ENCODE data around the gene ZNF189.
A peak's percentile ranks its signal among the peaks of the same experiment; 100 is the strongest.
"Not testable (repeated sequence)": the region's sequence is repeated elsewhere in the genome, so short reads cannot be mapped to it uniquely, and the experiment has no call there.

The ZNF189 gene

DNA sequence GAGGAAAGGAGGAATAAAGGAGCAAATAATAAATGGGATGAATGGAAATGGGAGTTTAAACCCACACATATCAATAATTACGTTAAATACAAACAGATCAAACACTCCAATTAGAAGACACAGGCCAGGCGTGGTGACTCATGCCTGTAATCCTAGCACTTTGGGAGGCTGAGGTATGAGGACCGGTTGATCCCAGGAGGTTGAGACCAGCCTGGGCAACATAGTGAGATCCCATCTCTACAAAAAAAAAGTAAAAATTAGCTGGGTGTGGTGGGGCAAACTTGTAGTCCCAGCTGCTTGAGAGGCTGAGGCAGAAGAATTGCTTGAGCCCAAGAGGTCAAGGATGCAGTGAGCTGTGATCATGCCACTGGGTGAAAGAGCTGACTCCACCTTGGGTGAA, 17.5 kb upstream of the ZNF189 start:
- TF ChIP-seq, protein P1, sequence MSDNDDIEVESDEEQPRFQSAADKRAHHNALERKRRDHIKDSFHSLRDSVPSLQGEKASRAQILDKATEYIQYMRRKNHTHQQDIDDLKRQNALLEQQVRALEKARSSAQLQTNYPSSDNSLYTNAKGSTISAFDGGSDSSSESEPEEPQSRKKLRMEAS (IDR thresholded peaks at IDR 0.05; ENCODE audit: low read depth, low read length): no peak
- TF ChIP-seq, protein P2, sequence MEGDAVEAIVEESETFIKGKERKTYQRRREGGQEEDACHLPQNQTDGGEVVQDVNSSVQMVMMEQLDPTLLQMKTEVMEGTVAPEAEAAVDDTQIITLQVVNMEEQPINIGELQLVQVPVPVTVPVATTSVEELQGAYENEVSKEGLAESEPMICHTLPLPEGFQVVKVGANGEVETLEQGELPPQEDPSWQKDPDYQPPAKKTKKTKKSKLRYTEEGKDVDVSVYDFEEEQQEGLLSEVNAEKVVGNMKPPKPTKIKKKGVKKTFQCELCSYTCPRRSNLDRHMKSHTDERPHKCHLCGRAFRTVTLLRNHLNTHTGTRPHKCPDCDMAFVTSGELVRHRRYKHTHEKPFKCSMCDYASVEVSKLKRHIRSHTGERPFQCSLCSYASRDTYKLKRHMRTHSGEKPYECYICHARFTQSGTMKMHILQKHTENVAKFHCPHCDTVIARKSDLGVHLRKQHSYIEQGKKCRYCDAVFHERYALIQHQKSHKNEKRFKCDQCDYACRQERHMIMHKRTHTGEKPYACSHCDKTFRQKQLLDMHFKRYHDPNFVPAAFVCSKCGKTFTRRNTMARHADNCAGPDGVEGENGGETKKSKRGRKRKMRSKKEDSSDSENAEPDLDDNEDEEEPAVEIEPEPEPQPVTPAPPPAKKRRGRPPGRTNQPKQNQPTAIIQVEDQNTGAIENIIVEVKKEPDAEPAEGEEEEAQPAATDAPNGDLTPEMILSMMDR (IDR thresholded peaks at IDR 0.05; ENCODE audit: low read depth, low read length): no peak
- TF ChIP-seq POLR2A (IDR thresholded peaks at IDR 0.05; ENCODE audit: extremely low read depth, insufficient read length) (no peak), MYC (IDR thresholded peaks at IDR 0.05; ENCODE audit: low read depth, low read length) (no peak)
- no peak overlapping the region for H3K4me3 ChIP-seq (ENCODE audit: low read depth, low read length)
- no peak for DNase-seq (ENCODE audit: low read depth)

DNA sequence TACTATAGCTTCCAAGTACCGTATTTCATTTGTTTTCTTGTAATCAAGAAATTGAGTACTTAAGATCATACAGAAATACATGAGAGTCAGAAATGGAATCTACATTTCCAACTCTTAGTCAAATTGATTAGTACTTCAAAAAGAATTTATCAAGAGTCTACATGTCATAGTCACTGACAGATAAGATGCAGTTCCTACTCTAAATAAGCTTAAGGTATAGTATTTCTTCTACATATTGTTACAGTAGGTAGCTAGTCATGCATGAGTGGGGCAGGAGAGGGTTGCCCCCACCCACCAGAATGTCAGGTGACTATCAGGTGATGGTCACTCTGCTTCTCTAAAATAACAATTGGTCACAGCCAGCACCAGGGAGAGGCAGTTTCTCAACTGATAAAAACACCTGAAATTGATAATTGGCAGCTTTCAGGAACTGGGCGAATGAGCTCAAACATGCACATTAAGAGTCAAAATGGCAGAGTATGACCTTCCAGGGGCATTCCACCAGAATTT, 16.8 kb upstream of the ZNF189 start:
- no peak for DNase-seq (ENCODE audit: low read depth)
- TF ChIP-seq MYC (IDR thresholded peaks at IDR 0.05; ENCODE audit: low read depth, low read length) (no peak), POLR2A (IDR thresholded peaks at IDR 0.05; ENCODE audit: extremely low read depth, insufficient read length) (no peak)
- TF ChIP-seq, protein P1 (IDR thresholded peaks at IDR 0.05; ENCODE audit: low read depth, low read length): no peak
- TF ChIP-seq, protein P2 (IDR thresholded peaks at IDR 0.05; ENCODE audit: low read depth, low read length): no peak
- no peak overlapping the region for H3K4me3 ChIP-seq (ENCODE audit: low read depth, low read length)

DNA sequence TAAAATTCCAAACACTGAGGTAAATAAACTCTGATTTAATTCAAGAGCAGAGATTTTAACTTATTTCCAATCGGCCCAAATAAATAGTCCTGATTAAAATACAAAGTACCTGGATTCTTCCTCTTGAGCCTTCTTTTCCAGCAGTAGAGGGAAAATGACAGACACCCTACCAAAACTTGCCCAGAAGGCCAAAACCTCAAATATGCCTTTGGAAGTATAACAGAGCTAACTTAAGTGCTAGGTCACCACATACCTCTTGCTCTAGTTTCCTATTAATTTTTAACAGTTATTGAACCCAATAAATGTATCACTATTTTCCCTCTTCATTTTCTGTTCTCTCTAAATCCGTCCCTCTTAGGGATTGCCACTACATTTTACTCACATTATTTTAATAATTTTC, 15.3 kb upstream of the ZNF189 start:
- H3K4me3 ChIP-seq (ENCODE audit: low read depth, low read length): no peak overlapping the region
- DNase-seq (ENCODE audit: low read depth): no peak
- TF ChIP-seq MYC (IDR thresholded peaks at IDR 0.05; ENCODE audit: low read depth, low read length): no peak
- TF ChIP-seq, protein P2 (IDR thresholded peaks at IDR 0.05; ENCODE audit: low read depth, low read length): no peak
- no peak for TF ChIP-seq POLR2A (IDR thresholded peaks at IDR 0.05; ENCODE audit: extremely low read depth, insufficient read length)
- TF ChIP-seq, protein P1 (IDR thresholded peaks at IDR 0.05; ENCODE audit: low read depth, low read length): no peak

DNA sequence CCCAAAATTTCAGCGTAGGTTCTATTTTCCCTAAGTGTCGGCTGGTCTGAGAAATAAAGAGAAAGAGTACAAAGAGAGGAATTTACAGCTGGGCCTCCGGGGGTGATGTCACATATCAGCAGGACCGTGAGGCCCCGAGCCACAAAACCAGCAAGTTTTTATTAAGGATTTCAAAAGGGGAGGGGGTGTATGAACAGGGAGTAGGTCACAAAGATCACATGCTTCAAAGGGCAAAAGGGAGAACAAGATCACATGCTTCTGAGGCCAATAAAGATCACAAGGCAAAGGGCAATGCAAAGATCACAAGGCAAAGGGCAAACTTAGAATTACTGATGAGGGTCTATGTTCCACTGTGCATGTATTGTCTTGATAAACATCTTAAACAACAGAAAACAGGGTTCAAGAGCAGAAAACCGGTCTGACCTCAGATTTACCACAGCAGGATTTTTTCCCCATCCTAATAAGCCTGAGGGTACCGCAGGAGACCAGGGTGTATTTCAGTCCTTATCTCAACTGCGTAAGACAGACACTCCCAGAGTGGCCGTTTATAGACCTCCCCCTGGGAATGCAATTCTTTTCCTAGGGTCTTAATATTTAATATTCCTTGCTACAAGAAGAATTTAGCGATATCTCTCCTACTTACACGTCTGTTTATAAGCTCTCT, 13.6 kb upstream of the ZNF189 start, which contains the start of gene BAAT:
Gene BAAT (minus strand): TSS at position 134 of the 664 bp plus-strand sequence. CDS start 13,602 bp downstream, outside the sequence.
- H3K4me3 ChIP-seq (ENCODE audit: low read depth, low read length); DNase-seq (ENCODE audit: low read depth): not testable (repeated sequence)

DNA sequence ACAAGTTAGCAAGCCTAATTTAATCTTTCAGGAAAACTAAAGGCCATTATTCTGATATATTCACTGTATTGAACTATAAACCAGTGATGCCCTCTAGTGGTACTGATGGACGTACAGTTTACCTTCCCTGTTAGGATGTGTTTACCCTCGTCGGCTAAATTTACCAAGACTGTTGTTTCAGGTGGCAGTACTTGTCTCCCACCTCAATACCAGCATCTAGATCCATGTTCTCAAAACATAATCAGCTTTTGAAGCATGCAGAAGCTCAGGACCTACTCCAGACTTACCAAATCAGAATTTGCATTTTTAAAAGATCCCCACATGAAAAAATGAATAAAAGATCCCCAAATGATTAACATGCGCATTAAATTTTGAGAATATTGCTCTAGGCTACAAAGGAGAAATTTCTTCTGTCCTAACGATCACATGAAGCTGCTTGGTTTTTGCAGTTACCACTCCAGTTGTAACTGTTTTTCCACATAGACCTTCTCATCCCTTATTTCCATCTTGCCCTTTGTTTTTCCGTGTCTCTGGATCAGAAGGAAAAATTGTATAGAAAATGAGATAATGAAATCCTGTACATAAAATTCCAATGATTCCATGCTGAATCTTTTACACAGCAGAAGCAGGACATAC, 10.7 kb upstream of the ZNF189 start:
- no peak overlapping the region for H3K4me3 ChIP-seq (ENCODE audit: low read depth, low read length)
- TF ChIP-seq, protein P1 (IDR thresholded peaks at IDR 0.05; ENCODE audit: low read depth, low read length): no peak
- TF ChIP-seq, protein P2 (IDR thresholded peaks at IDR 0.05; ENCODE audit: low read depth, low read length): peak; percentile 54
- DNase-seq (ENCODE audit: low read depth): peak; percentile 44

DNA sequence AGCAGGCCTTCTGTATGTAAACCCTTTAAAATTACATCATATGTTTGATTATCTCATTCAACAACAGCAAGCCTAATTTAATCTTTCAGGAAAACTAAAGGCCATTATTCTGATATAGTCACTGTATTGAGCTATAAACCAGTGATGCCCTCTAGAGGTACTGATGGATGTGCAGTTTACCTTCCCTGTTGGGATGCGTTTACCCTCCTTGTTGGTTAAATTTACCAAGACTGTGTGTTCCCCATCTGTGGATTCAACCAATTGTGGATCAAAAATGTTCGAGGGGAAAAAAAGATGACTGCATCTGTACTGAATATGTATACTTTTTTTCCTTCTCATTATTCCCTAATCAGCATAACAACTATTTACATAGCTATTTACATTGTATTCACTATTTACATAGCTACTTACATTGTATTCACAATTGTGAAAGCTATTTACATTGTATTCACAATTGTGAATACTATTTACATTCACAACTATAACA, 10.1 kb upstream of the ZNF189 start:
- TF ChIP-seq, protein P2 (IDR thresholded peaks at IDR 0.05; ENCODE audit: low read depth, low read length): peak; percentile 5
- TF ChIP-seq POLR2A (IDR thresholded peaks at IDR 0.05; ENCODE audit: extremely low read depth, insufficient read length): no peak
- TF ChIP-seq MYC (IDR thresholded peaks at IDR 0.05; ENCODE audit: low read depth, low read length): no peak
- TF ChIP-seq, protein P1 (IDR thresholded peaks at IDR 0.05; ENCODE audit: low read depth, low read length): no peak
- peak; percentile 11 for DNase-seq (ENCODE audit: low read depth)
- no peak overlapping the region for H3K4me3 ChIP-seq (ENCODE audit: low read depth, low read length)
